ENCODE results near the gene HSPH1.
"Not testable (repeated sequence)": the region's sequence is repeated elsewhere in the genome, so short reads cannot be mapped to it uniquely, and the experiment has no call there.

The HSPH1 gene

DNA sequence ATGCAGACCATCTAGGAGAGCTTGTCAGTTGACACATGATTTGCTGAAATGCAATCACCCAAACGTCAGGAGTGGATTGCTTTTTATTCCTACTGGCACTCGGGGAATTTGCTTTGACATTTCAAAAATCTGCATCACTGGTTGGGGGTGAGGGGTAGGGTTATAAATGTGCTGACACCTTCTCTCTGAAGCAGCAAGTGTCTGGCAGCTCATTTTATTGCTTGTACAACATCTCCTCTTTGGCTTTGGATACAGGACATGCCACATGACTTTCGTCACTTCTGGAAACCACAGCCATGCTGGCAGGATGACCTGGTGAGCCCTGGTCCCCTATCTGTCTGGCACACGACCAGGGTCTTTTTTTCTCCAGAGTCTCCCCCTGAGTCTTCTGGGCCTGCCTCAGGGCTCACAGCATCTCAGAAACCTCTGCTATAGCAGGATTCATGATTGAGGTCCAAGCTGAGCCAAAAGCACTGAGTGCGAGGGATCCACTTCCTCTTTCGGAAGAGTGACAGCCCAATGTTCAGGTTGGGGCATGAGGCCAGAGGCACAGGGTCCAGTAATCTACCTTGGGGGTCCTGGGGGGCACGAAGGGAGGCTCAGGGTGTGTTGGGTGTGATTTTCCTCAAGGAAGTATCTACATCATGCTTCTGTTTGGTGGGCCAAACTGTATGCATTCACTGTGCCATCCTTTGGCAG lies 60.1 kb downstream of the HSPH1 start:
- H3K27me3 ChIP-seq (ENCODE audit: insufficient read depth, low read length, poor library complexity, severe bottlenecking): no peaks in the 10 kb centered on the region
- H3K36me3 ChIP-seq (ENCODE audit: insufficient read depth, low read length): no peaks in the 10 kb centered on the region
- H2AFZ ChIP-seq (ENCODE audit: low read length): no peak overlapping the region
- TF ChIP-seq EZH2phosphoT487 (IDR thresholded peaks at IDR 0.05; ENCODE audit: borderline replicate concordance): no peak
- TF ChIP-seq, protein P1, sequence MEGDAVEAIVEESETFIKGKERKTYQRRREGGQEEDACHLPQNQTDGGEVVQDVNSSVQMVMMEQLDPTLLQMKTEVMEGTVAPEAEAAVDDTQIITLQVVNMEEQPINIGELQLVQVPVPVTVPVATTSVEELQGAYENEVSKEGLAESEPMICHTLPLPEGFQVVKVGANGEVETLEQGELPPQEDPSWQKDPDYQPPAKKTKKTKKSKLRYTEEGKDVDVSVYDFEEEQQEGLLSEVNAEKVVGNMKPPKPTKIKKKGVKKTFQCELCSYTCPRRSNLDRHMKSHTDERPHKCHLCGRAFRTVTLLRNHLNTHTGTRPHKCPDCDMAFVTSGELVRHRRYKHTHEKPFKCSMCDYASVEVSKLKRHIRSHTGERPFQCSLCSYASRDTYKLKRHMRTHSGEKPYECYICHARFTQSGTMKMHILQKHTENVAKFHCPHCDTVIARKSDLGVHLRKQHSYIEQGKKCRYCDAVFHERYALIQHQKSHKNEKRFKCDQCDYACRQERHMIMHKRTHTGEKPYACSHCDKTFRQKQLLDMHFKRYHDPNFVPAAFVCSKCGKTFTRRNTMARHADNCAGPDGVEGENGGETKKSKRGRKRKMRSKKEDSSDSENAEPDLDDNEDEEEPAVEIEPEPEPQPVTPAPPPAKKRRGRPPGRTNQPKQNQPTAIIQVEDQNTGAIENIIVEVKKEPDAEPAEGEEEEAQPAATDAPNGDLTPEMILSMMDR (conservative IDR thresholded peaks at IDR 0.05; ENCODE audit: low read length): no peak
- no peak overlapping the region for H3K9ac ChIP-seq (ENCODE audit: low read depth, low read length, poor library complexity, severe bottlenecking)
- no peaks in the 10 kb centered on the region for H3K9me3 ChIP-seq (ENCODE audit: insufficient read depth, low read depth, low read length)
- no peaks in the 10 kb centered on the region for H3F3A ChIP-seq (ENCODE audit: low read depth)
- no peak overlapping the region for H3K4me3 ChIP-seq (ENCODE audit: low read length, poor library complexity, severe bottlenecking)
- no peaks in the 10 kb centered on the region for H4K20me1 ChIP-seq (ENCODE audit: insufficient read depth, low read length, poor library complexity, severe bottlenecking)
- no peak overlapping the region for H3K4me2 ChIP-seq (ENCODE audit: low read depth, low read length, poor library complexity, severe bottlenecking)
- no peaks in the 10 kb centered on the region for H3K79me2 ChIP-seq (ENCODE audit: insufficient read depth, low read length)
- no peaks in the 10 kb centered on the region for H3K4me1 ChIP-seq (ENCODE audit: insufficient read depth, low read length, poor library complexity, severe bottlenecking)
- no peaks in the 10 kb centered on the region for H3K9me2 ChIP-seq (replicated peaks; ENCODE audit: low read depth, low read length)

DNA sequence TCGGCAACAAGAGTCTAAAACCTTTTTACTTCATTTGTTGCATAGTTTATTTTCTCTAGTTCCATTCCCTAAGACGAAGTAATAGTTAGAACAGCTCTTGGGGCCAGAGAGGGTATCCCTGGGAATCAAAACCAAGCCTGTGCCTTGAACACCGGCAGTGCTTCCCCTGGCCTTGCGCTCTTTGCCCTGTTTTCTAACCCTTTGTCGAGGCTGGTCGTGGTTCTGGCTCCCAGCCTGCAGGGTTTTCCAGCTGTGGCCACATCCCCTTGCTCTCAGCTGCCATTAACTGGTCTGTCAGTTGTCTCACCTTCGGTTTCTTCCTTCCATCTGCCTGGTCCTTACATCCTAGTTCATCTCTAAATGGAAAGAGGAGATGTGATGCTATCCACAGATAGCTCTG lies 61.0 kb downstream of the HSPH1 start:
- Histone ChIP-seq H3F3A (ENCODE audit: low read depth) (no peaks in the 10 kb centered on the region), H3K79me2 (ENCODE audit: insufficient read depth, low read length) (no peaks in the 10 kb centered on the region), H3K4me1 (ENCODE audit: insufficient read depth, low read length, poor library complexity, severe bottlenecking) (no peaks in the 10 kb centered on the region), H3K9me3 (ENCODE audit: insufficient read depth, low read depth, low read length) (no peaks in the 10 kb centered on the region), H3K36me3 (ENCODE audit: insufficient read depth, low read length) (no peaks in the 10 kb centered on the region), H3K4me3 (ENCODE audit: low read length, poor library complexity, severe bottlenecking) (no peak overlapping the region), H3K9ac (ENCODE audit: low read depth, low read length, poor library complexity, severe bottlenecking) (no peak overlapping the region), H3K27me3 (ENCODE audit: insufficient read depth, low read length, poor library complexity, severe bottlenecking) (no peaks in the 10 kb centered on the region), H2AFZ (ENCODE audit: low read length) (no peak overlapping the region), H3K9me2 (replicated peaks; ENCODE audit: low read depth, low read length) (no peaks in the 10 kb centered on the region), H4K20me1 (ENCODE audit: insufficient read depth, low read length, poor library complexity, severe bottlenecking) (no peaks in the 10 kb centered on the region), H3K4me2 (ENCODE audit: low read depth, low read length, poor library complexity, severe bottlenecking) (no peak overlapping the region)
- TF ChIP-seq EZH2phosphoT487 (IDR thresholded peaks at IDR 0.05; ENCODE audit: borderline replicate concordance): no peak
- TF ChIP-seq, protein P1 (conservative IDR thresholded peaks at IDR 0.05; ENCODE audit: low read length): no peak

DNA sequence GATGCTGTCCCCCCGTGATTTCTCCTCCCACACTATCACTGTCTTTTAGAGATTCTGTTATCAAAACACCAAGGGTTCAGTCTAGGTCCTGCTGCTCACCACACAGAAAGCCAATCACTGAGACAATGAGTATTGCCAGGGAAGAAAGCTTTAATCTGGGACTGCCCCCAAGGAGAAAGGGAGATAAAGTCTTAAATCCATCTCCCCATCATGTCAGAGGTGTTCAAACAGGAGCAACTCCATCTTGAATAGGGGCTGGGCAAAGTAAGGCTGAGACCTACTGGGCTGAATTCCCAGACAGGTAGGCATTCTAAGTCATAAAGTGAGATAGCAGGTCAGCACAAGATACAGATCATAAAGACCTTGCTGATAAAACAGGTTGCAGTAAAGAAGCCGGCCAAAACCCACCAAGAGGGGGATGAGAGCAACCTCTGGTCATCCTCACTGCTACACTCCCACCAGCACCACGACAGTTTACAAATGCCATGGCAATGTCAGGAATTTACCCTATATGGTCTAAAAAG lies 63.7 kb downstream of the HSPH1 start:
- H3K9me3 ChIP-seq (ENCODE audit: insufficient read depth, low read depth, low read length); H3K4me2 ChIP-seq (ENCODE audit: low read depth, low read length, poor library complexity, severe bottlenecking); H3F3A ChIP-seq (ENCODE audit: low read depth); H3K36me3 ChIP-seq (ENCODE audit: insufficient read depth, low read length); H3K79me2 ChIP-seq (ENCODE audit: insufficient read depth, low read length); H4K20me1 ChIP-seq (ENCODE audit: insufficient read depth, low read length, poor library complexity, severe bottlenecking); H2AFZ ChIP-seq (ENCODE audit: low read length); H3K9ac ChIP-seq (ENCODE audit: low read depth, low read length, poor library complexity, severe bottlenecking); H3K4me3 ChIP-seq (ENCODE audit: low read length, poor library complexity, severe bottlenecking); H3K4me1 ChIP-seq (ENCODE audit: insufficient read depth, low read length, poor library complexity, severe bottlenecking); H3K9me2 ChIP-seq (replicated peaks; ENCODE audit: low read depth, low read length); H3K27me3 ChIP-seq (ENCODE audit: insufficient read depth, low read length, poor library complexity, severe bottlenecking): not testable (repeated sequence)
